Osteocyte (in vitro differentiated cells): ENCODE results near the gene ETFA. TPM values are rescaled to one million over a fixed set of nuclear protein-coding genes. Genes with fewer than 3 reads are reported as not detected.

Experiments
- DNase-seq: peaks from one replicate; pipeline ENCODE4 v3.0.0; 2021; ENCODE audit warnings: mixed read lengths; ENCODE audit not compliant: unreplicated experiment; ENCODE audit errors: extremely low spot score
- H3K27ac Mint-ChIP-seq: one replicate; pipeline ENCODE4 v1.8.0; 2021; ENCODE audit warnings: mild to moderate bottlenecking, mixed read lengths; ENCODE audit not compliant: unreplicated experiment
- H3K27me3 Mint-ChIP-seq: one replicate; pipeline ENCODE4 v1.8.0; 2021; ENCODE audit warnings: mixed read lengths; ENCODE audit not compliant: unreplicated experiment
- H3K36me3 Mint-ChIP-seq: one replicate; pipeline ENCODE4 v1.8.0; 2021; ENCODE audit warnings: mixed read lengths; ENCODE audit not compliant: unreplicated experiment
- H3K4me1 Mint-ChIP-seq: one replicate; pipeline ENCODE4 v1.8.0; 2021; ENCODE audit warnings: mixed read lengths; ENCODE audit not compliant: unreplicated experiment
- H3K4me3 Mint-ChIP-seq: one replicate; pipeline ENCODE4 v1.8.0; 2021; ENCODE audit warnings: mild to moderate bottlenecking, moderate library complexity, mixed read lengths; ENCODE audit not compliant: unreplicated experiment
- H3K9me3 Mint-ChIP-seq: one replicate; pipeline ENCODE4 v1.8.0; 2021; ENCODE audit warnings: mixed read lengths; ENCODE audit not compliant: unreplicated experiment
- total RNA-seq: library from RNA; stranded (reverse); gene quantifications from 2 replicates; pipeline ENCODE4 v1.2.1, GENCODE V29; 2021
- TF ChIP-seq, protein P1 (sequence below): fragments of 200-600 bp; sonication (generic); IDR thresholded peaks from 2 replicates; pipeline ENCODE4 v1.5.0; 2021; ENCODE audit warnings: antibody characterized with exemption, mild to moderate bottlenecking, moderate library complexity

The ETFA gene
- total RNA-seq, 1 donor from 2014 or later = 98.2 TPM

GRCh38 chr15:76328958-76329357, 17.7 kb upstream of the ETFA start:
- Mint-ChIP-seq H3K27ac (no peak overlapping the region), H3K36me3 (no peaks in the 10 kb centered on the region), H3K27me3 (peaks cover 71% of the 10 kb centered on the region), H3K4me3 (no peak overlapping the region), H3K9me3 (no peaks in the 10 kb centered on the region), H3K4me1 (no peaks in the 10 kb centered on the region)
- TF ChIP-seq, protein P1, sequence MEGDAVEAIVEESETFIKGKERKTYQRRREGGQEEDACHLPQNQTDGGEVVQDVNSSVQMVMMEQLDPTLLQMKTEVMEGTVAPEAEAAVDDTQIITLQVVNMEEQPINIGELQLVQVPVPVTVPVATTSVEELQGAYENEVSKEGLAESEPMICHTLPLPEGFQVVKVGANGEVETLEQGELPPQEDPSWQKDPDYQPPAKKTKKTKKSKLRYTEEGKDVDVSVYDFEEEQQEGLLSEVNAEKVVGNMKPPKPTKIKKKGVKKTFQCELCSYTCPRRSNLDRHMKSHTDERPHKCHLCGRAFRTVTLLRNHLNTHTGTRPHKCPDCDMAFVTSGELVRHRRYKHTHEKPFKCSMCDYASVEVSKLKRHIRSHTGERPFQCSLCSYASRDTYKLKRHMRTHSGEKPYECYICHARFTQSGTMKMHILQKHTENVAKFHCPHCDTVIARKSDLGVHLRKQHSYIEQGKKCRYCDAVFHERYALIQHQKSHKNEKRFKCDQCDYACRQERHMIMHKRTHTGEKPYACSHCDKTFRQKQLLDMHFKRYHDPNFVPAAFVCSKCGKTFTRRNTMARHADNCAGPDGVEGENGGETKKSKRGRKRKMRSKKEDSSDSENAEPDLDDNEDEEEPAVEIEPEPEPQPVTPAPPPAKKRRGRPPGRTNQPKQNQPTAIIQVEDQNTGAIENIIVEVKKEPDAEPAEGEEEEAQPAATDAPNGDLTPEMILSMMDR = no peak
- DNase-seq = peak; percentile 23

DNA sequence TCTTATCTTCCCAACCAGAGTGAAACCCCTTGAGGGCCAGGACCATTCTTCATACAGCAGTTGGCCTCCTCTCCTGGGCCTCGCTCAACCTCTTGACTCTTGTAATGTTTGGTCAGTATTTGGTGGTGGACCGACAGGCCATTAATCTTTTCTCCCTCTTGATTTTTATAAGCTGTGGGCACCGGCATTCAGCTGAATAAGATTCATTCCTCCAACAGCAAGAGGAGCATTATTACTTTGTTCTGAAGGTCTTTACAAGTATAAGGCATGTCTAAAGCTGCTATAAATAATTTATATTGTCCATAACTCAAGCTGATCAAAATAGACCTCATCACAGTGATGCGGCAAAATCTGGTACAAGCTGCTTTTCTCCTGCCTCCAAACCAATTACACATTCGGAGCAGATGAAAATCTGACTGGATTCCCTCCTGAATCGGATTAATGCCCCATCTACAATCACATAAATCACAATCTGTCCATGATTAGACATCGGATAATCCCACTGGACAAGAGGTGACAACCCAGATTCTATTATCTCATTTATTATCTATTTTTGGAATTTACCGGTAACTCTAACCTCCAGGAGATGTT, 16.9 kb upstream of the ETFA start:
- H3K9me3 Mint-ChIP-seq = no peaks in the 10 kb centered on the region
- no peaks in the 10 kb centered on the region for H3K4me1 Mint-ChIP-seq
- H3K27me3 Mint-ChIP-seq = peaks cover 73% of the 10 kb centered on the region
- TF ChIP-seq, protein P1 = no peak
- peak; percentile 34 for DNase-seq
- H3K27ac Mint-ChIP-seq = no peak overlapping the region
- no peak overlapping the region for H3K4me3 Mint-ChIP-seq
- H3K36me3 Mint-ChIP-seq = no peaks in the 10 kb centered on the region

GRCh38 chr15:76327191-76328105, 16.2 kb upstream of the ETFA start:
- TF ChIP-seq, protein P1 = no peak
- H3K9me3 Mint-ChIP-seq = no peaks in the 10 kb centered on the region
- peaks cover 73% of the 10 kb centered on the region for H3K27me3 Mint-ChIP-seq
- no peak overlapping the region for H3K27ac Mint-ChIP-seq
- no peaks in the 10 kb centered on the region for H3K4me1 Mint-ChIP-seq
- no peaks in the 10 kb centered on the region for H3K36me3 Mint-ChIP-seq
- peak; percentile 23 for DNase-seq
- H3K4me3 Mint-ChIP-seq = no peak overlapping the region

- Mint-ChIP-seq H3K27me3 (peaks cover 84% of the 10 kb centered on the region), H3K36me3 (no peaks in the 10 kb centered on the region), H3K27ac (no peak overlapping the region), H3K4me3 (no peak overlapping the region), H3K9me3 (no peaks in the 10 kb centered on the region), H3K4me1 (no peaks in the 10 kb centered on the region)
- TF ChIP-seq, protein P1 = no peak
- DNase-seq = peak; percentile 32
Measured at GRCh38 chr15:76325704-76326103, 14.4 kb upstream of the ETFA start.

DNA sequence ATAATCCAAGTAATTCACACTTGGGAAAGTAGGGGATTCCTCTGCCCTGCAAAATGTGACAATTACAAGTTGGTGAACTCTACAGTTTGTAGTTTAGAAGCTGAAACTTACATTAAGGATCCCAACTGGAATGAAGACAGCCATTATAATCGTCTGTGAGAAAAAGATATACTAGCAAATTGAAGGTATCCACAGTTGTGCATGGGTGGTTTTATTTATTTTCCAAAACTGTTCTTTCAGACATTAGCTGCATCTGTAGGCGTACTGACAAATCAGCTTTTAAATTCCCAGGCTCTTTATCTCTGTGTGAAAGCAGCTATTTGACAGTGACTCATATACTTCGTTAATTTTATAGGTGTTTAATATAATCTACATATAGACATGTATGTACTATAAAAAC, 12.8 kb upstream of the ETFA start:
- no peaks in the 10 kb centered on the region for H3K4me1 Mint-ChIP-seq
- TF ChIP-seq, protein P1 = no peak
- H3K27ac Mint-ChIP-seq = no peak overlapping the region
- no peaks in the 10 kb centered on the region for H3K36me3 Mint-ChIP-seq
- no peaks in the 10 kb centered on the region for H3K9me3 Mint-ChIP-seq
- H3K27me3 Mint-ChIP-seq = peaks cover 73% of the 10 kb centered on the region
- DNase-seq = no peak
- no peak overlapping the region for H3K4me3 Mint-ChIP-seq
